ENCODE measurements around the gene UQCRH. TPM values are rescaled to one million over a fixed set of nuclear protein-coding genes. Genes with fewer than 3 reads are reported as not detected.
A peak's percentile ranks its signal among the peaks of the same experiment; 100 is the strongest.

Gene UQCRH
- total and polyA plus RNA-seq, 2 of the 8 experiments (the other 6 are each of a cell fraction or from before 2014, with no cell fraction given) = 626 to 1,112 TPM

GRCh38 chr1:46340404-46341221 is 37.1 kb downstream of the UQCRH start, which contains the start of gene NSUN4 (continued):
- peak; percentile 71 for TF ChIP-seq SAP30 (IDR thresholded peaks at IDR 0.05; ENCODE audit: insufficient read depth, insufficient replicate concordance, low read length)
- TF ChIP-seq POU5F1 (IDR thresholded peaks at IDR 0.05; ENCODE audit: low read depth, low read length) = no peak
- no peak; the same call in 1 of the 2 replicates for TF ChIP-seq SUZ12 (IDR thresholded peaks at IDR 0.05; ENCODE audit: low read length)
- no peak for TF ChIP-seq MAFK (IDR thresholded peaks at IDR 0.05; ENCODE audit: low read depth, low read length)
- TF ChIP-seq ZNF274 (IDR thresholded peaks at IDR 0.05; ENCODE audit: borderline replicate concordance, extremely low read depth, low read length) = no peak
